Left ventricle myocardium inferior (tissue), 1 donor: ENCODE data around the gene MTMR11. TPM values are rescaled to one million over a fixed set of nuclear protein-coding genes. Genes with fewer than 3 reads are reported as not detected.
A peak's percentile ranks its signal among the peaks of the same experiment; 100 is the strongest.
"Not testable (repeated sequence)": the region's sequence is repeated elsewhere in the genome, so short reads cannot be mapped to it uniquely, and the experiment has no call there.

Experiments
- DNase-seq: peaks from one replicate; pipeline ENCODE4 v3.0.0-alpha.2; 2020
- H3K27ac ChIP-seq: fragments of 200-600 bp; replicated peaks from 2 replicates; pipeline ENCODE4 v1.8.0; 2021
- H3K27me3 ChIP-seq: fragments of 200-600 bp; 2 replicates; pipeline ENCODE4 v1.8.0; 2021; ENCODE audit warnings: low read depth
- H3K36me3 ChIP-seq: fragments of 200-600 bp; 2 replicates; pipeline ENCODE4 v1.8.0; 2021
- H3K4me1 ChIP-seq: fragments of 200-600 bp; 2 replicates; pipeline ENCODE4 v1.8.0; 2021
- H3K4me3 ChIP-seq: fragments of 200-600 bp; 2 replicates; pipeline ENCODE4 v1.8.0; 2021; ENCODE audit warnings: mild to moderate bottlenecking, moderate library complexity
- H3K9me3 ChIP-seq: fragments of 200-600 bp; replicated peaks from 2 replicates; pipeline ENCODE4 v1.8.0; 2021
- CTCF ChIP-seq: fragments of 200-600 bp; IDR thresholded peaks from 2 replicates; pipeline ENCODE4 v1.8.0; 2021; ENCODE audit warnings: antibody characterized with exemption, mild to moderate bottlenecking, borderline replicate concordance
- intact Hi-C: fragments of 100-400 bp; cut with micrococcal nuclease; formaldehyde crosslinking; loops from one replicate; pipeline ENCODE4 v1.11.0; 2022
- total RNA-seq: library from RNA; stranded (reverse); fragmentation: NEBNext Ultra II Directional; extraction: Animal tissue kit (Norgen Biotek cat#: 25700); gene quantifications from one replicate; pipeline ENCODE4 v1.2.1, GENCODE V29; 2021
- donor health status: DM: no; HTN: yes; CAD: no; lungs with severe emphysema.

MTMR11 gene
- total RNA-seq, 1 donor from 2014 or later: 4.9 TPM

GRCh38 chr1:149896575-149896974 is 40.1 kb downstream of the MTMR11 start:
- no peak overlapping the region for H3K4me3 ChIP-seq
- no peaks in the 10 kb centered on the region for H3K9me3 ChIP-seq
- intact Hi-C loops: no loop called here
- TF ChIP-seq CTCF: no peak
- H3K27ac ChIP-seq: no peak overlapping the region
- peaks cover 19% of the 10 kb centered on the region for H3K4me1 ChIP-seq
- no peaks in the 10 kb centered on the region for H3K27me3 ChIP-seq
- no peaks in the 10 kb centered on the region for H3K36me3 ChIP-seq
- no peak for DNase-seq

- Histone ChIP-seq H3K27me3 (no peaks in the 10 kb centered on the region), H3K4me1 (peaks cover 43% of the 10 kb centered on the region), H3K27ac (peak overlapping the region; percentile 98), H3K9me3 (no peaks in the 10 kb centered on the region), H3K4me3 (peak overlapping the region; percentile 77), H3K36me3 (no peaks in the 10 kb centered on the region)
- intact Hi-C loops: no loop called here
- DNase-seq: no peak
- TF ChIP-seq CTCF: no peak
These were observed 47.7 kb downstream of the MTMR11 start for GRCh38 chr1:149888999-149889289.

- H3K4me3 ChIP-seq: peak overlapping the region; percentile 77
- H3K4me1 ChIP-seq: peaks cover 49% of the 10 kb centered on the region
- intact Hi-C loops: no loop called here
- DNase-seq: peak; percentile 76
- no peaks in the 10 kb centered on the region for H3K36me3 ChIP-seq
- H3K27me3 ChIP-seq: no peaks in the 10 kb centered on the region
- peak; percentile 59 for TF ChIP-seq CTCF
- peak overlapping the region; percentile 98 for H3K27ac ChIP-seq
- no peaks in the 10 kb centered on the region for H3K9me3 ChIP-seq
These were observed 48.3 kb downstream of the MTMR11 start for GRCh38 chr1:149888247-149888998.

- H3K4me1 ChIP-seq: peaks cover 51% of the 10 kb centered on the region
- intact Hi-C loops: no loop called here
- H3K4me3 ChIP-seq: peak overlapping the region; percentile 77
- TF ChIP-seq CTCF: no peak
- no peaks in the 10 kb centered on the region for H3K27me3 ChIP-seq
- peak overlapping the region; percentile 98 for H3K27ac ChIP-seq
- no peaks in the 10 kb centered on the region for H3K36me3 ChIP-seq
- peak; percentile 53 for DNase-seq
- H3K9me3 ChIP-seq: no peaks in the 10 kb centered on the region
These were observed 49.0 kb downstream of the MTMR11 start for GRCh38 chr1:149887456-149888246.

GRCh38 chr1:149887196-149887455 is 49.6 kb downstream of the MTMR11 start:
- H3K9me3 ChIP-seq, DNase-seq, intact Hi-C loops, H3K27me3 ChIP-seq, H3K36me3 ChIP-seq: not testable (repeated sequence)
- peak overlapping the region; percentile 77 for H3K4me3 ChIP-seq
- H3K4me1 ChIP-seq: peaks cover 51% of the 10 kb centered on the region
- peak overlapping the region; percentile 98 for H3K27ac ChIP-seq
